SK-N-SH (cell line): ENCODE results near the gene CDKAL1.

Experiments
- CHD2 ChIP-seq: fragments of 150-350 bp; IDR thresholded peaks from 2 replicates; pipeline ENCODE4 v1.6.1; 2018; ENCODE audit warnings: low read length; ENCODE audit not compliant: partially characterized antibody
- CTCF ChIP-seq: fragments of 200-600 bp; sonication (generic); IDR thresholded peaks from 2 replicates; pipeline ENCODE4 v1.6.1; 2017; ENCODE audit warnings: antibody characterized with exemption, mild to moderate bottlenecking, moderate library complexity
- EP300 ChIP-seq, 2 experiments: IDR thresholded peaks; 2 replicates each; pipeline versions ENCODE4 v1.4.0 to v1.6.1; 2012; ENCODE audit warnings: borderline replicate concordance in 1 of 2, low read depth in 1 of 2, low read length in 1 of 2
- FOSL2 ChIP-seq: IDR thresholded peaks from 2 replicates; pipeline ENCODE4 v1.4.0; 2012; ENCODE audit warnings: low read depth, mild to moderate bottlenecking, moderate library complexity, borderline replicate concordance
- FOXJ3 ChIP-seq: sonication (generic); formaldehyde crosslinking; IDR thresholded peaks from 2 replicates; pipeline ENCODE4 v1.5.1; 2020; ENCODE audit warnings: mild to moderate bottlenecking, missing genetic modification reagents
- JUND ChIP-seq: IDR thresholded peaks from 2 replicates; pipeline ENCODE4 v1.4.0; 2012
- NFIC ChIP-seq: IDR thresholded peaks from 2 replicates; pipeline ENCODE4 v1.4.0; 2012; ENCODE audit warnings: borderline replicate concordance
- RCOR1 ChIP-seq: fragments of 150-350 bp; IDR thresholded peaks from 2 replicates; pipeline ENCODE4 v1.6.1; 2017; ENCODE audit warnings: antibody characterized with exemption, low read length
- REST ChIP-seq: IDR thresholded peaks from 2 replicates; pipeline ENCODE4 v1.6.1; 2012; ENCODE audit warnings: mild to moderate bottlenecking, low read depth, low read length, moderate library complexity
- RXRA ChIP-seq: IDR thresholded peaks from 2 replicates; pipeline ENCODE4 v1.4.0; 2012; ENCODE audit warnings: low read depth, mild to moderate bottlenecking, borderline replicate concordance
- USF1 ChIP-seq: IDR thresholded peaks from 2 replicates; pipeline ENCODE4 v1.4.0; 2012; ENCODE audit warnings: low read depth, borderline replicate concordance
- USF2 ChIP-seq: fragments of 150-350 bp; IDR thresholded peaks from 2 replicates; pipeline ENCODE4 v1.6.1; 2017; ENCODE audit warnings: antibody characterized with exemption, low read length, low read depth, borderline replicate concordance
- YY1 ChIP-seq: IDR thresholded peaks from 2 replicates; pipeline ENCODE4 v1.4.0; 2012; ENCODE audit warnings: low read depth, mild to moderate bottlenecking

GRCh38 chr6:20976391-20976918 lies 442.2 kb downstream of the CDKAL1 start:
- TF ChIP-seq RXRA: no peak
- TF ChIP-seq NFIC: no peak
- no peak for TF ChIP-seq CTCF
- no peak for TF ChIP-seq EP300 (IDR thresholded peaks at IDR 0.05; ENCODE audit: borderline replicate concordance in 1 of 2, low read depth in 1 of 2, low read length in 1 of 2)
- no peak for TF ChIP-seq RCOR1
- no peak for TF ChIP-seq USF1
- no peak for TF ChIP-seq REST
- no peak for TF ChIP-seq JUND
- TF ChIP-seq CHD2: no peak
- TF ChIP-seq FOXJ3: no peak
- no peak for TF ChIP-seq YY1
- TF ChIP-seq USF2: no peak
- TF ChIP-seq FOSL2: no peak
